ENCODE measurements around the gene FYN.

The FYN gene

DNA sequence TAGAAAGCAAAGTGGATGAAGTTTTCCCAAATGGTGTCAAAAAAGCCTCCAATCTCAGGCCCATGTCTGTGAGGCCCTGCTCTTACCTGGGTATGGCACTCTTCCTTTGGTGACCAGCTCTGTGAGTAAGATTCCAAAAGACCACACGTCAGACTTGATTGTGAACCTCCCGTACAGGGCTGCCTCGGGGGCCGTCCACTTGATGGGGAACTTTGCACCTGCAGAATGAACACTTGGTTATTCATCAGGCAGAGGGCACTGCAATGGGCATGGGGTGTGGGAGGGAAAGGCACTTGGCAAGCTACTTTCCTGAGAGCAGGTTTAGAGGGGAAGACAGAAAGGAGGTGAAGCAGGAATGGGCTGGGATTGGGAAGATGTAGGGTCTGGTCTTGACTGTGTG, 198.8 kb downstream of the FYN start:
- Histone ChIP-seq H3K27me3 (ENCODE audit: control insufficient read depth, insufficient read depth, low read length) (no peaks in the 10 kb centered on the region), H3K27ac (ENCODE audit: low read length) (no peak overlapping the region), H3K9me3 (ENCODE audit: control insufficient read depth, low read depth, low read length) (no peaks in the 10 kb centered on the region), H3K36me3 (ENCODE audit: control insufficient read depth, low read depth, low read length) (peaks cover 9% of the 10 kb centered on the region), H3K4me1 (ENCODE audit: control insufficient read depth, low read depth, low read length) (peaks cover 22% of the 10 kb centered on the region), H3K9ac (ENCODE audit: low read length) (no peak overlapping the region), H3K4me3 (ENCODE audit: low read length) (no peak overlapping the region)

DNA sequence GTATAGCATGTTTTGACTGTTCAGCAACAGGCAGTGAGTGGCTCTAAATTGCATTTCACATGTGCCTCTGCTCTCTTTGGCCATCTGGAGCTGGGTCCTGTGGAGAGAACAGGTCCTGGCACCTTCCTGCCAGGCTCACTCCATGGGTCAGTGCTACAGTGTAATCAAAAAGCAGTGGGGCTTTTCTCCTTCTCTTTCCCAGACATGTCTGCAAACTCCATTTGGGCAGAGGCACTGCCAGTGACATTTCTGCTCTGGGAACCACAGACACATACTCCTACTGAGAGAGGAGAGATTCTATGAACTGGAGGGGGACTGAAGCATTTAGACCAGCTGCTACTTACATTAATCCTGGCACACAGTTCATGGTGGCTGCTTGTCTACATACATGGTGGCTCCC, 199.3 kb downstream of the FYN start:
- Histone ChIP-seq H3K36me3 (ENCODE audit: control insufficient read depth, low read depth, low read length) (peaks cover 9% of the 10 kb centered on the region), H3K27ac (ENCODE audit: low read length) (no peak overlapping the region)

DNA sequence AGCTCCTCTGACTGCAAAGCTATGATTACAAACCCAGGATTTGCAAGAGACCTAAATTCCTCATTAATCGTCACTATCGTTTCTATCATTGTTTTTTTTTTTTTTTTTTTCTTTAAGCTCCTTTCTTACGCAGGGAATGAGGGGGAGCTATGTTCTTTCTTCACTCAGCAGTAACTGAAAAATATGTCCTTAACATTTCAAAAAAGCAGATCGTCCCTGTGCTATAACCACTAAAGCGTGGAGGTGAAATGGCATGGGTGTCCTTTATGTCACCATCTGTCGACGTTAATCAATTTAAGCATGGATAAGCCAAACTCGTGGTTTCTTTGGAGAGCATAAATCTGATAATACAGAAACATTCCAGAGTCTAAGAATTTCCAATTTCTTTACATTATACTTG, 199.7 kb downstream of the FYN start:
- peaks cover 24% of the 10 kb centered on the region for H3K4me1 ChIP-seq (ENCODE audit: control insufficient read depth, low read depth, low read length)
- H3K4me3 ChIP-seq (ENCODE audit: low read length) = no peak overlapping the region
- H3K9me3 ChIP-seq (ENCODE audit: control insufficient read depth, low read depth, low read length) = no peaks in the 10 kb centered on the region
- H3K27ac ChIP-seq (ENCODE audit: low read length) = no peak overlapping the region
- no peak overlapping the region for H3K9ac ChIP-seq (ENCODE audit: low read length)
- H3K27me3 ChIP-seq (ENCODE audit: control insufficient read depth, insufficient read depth, low read length) = no peaks in the 10 kb centered on the region
- H3K36me3 ChIP-seq (ENCODE audit: control insufficient read depth, low read depth, low read length) = peaks cover 9% of the 10 kb centered on the region

More for the DNA sequence above, 199.3 kb downstream of the FYN start:
- H3K9me3 ChIP-seq (ENCODE audit: control insufficient read depth, low read depth, low read length) = no peaks in the 10 kb centered on the region
- H3K4me3 ChIP-seq (ENCODE audit: low read length) = no peak overlapping the region
- peaks cover 22% of the 10 kb centered on the region for H3K4me1 ChIP-seq (ENCODE audit: control insufficient read depth, low read depth, low read length)
- no peaks in the 10 kb centered on the region for H3K27me3 ChIP-seq (ENCODE audit: control insufficient read depth, insufficient read depth, low read length)
- no peak overlapping the region for H3K9ac ChIP-seq (ENCODE audit: low read length)

DNA sequence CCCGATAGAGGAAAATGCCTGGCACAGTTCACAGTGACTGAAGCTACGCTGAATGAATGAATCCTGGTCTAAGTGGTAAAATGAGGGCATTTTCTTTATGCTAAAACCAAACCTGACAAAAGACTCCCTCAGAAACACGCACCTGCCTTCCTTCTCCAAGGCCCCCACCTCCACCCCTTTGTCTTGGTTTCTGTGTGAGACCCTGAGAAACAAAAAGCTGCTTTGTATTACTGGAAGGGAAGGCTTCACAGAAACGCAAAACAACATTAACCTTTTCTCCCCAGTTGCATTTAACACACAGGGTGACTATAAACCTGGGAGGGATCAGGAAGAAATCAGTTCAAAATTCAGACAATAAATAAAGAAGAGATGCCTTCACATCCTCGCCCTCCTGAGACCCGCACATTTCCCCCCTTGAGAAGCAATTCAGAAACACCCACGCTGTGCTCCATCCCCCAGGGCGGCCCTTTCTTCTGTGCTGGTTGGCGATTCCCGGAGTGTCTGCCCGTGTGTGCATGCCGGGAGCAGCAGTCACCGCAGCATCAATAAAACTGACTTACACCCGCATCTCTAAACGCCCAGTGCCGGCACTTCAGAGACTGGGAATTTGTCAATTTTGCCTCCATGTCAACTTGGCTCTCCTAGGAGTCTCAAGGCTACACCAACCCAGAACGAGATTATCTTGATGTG, 200.3 kb downstream of the FYN start:
- Histone ChIP-seq H3K27ac (ENCODE audit: low read length) (no peak overlapping the region), H3K36me3 (ENCODE audit: control insufficient read depth, low read depth, low read length) (peaks cover 9% of the 10 kb centered on the region)

DNA sequence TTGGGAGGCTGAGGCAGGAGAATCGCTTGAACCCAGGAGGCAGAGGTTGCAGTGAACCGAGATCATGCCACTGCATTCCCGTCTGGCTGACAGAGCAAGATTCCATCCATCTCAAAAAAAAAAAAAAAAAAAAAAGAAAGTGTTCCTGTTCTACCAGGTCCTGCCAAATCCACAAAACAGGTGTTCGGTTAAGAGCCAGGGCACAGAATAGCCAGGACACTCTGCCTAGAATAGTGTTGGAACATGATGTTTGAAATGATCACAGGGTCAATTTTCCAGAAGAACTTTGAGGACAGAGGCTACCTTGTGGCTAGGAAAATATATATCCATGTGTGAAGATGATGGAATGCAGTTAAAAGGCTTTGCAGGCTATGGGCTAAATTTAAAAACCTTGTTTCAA, 203.9 kb downstream of the FYN start:
- H3K36me3 ChIP-seq (ENCODE audit: control insufficient read depth, low read depth, low read length) = peaks cover 7% of the 10 kb centered on the region
- no peaks in the 10 kb centered on the region for H3K27me3 ChIP-seq (ENCODE audit: control insufficient read depth, insufficient read depth, low read length)
- no peak overlapping the region for H3K4me3 ChIP-seq (ENCODE audit: low read length)
- no peaks in the 10 kb centered on the region for H3K9me3 ChIP-seq (ENCODE audit: control insufficient read depth, low read depth, low read length)
- H3K9ac ChIP-seq (ENCODE audit: low read length) = no peak overlapping the region
- H3K27ac ChIP-seq (ENCODE audit: low read length) = no peak overlapping the region
- peaks cover 19% of the 10 kb centered on the region for H3K4me1 ChIP-seq (ENCODE audit: control insufficient read depth, low read depth, low read length)

More for the DNA sequence above, 200.3 kb downstream of the FYN start:
- H3K4me3 ChIP-seq (ENCODE audit: low read length) = no peak overlapping the region
- H3K4me1 ChIP-seq (ENCODE audit: control insufficient read depth, low read depth, low read length) = peaks cover 27% of the 10 kb centered on the region
- H3K9me3 ChIP-seq (ENCODE audit: control insufficient read depth, low read depth, low read length) = no peaks in the 10 kb centered on the region
- no peaks in the 10 kb centered on the region for H3K27me3 ChIP-seq (ENCODE audit: control insufficient read depth, insufficient read depth, low read length)
- H3K9ac ChIP-seq (ENCODE audit: low read length) = no peak overlapping the region

DNA sequence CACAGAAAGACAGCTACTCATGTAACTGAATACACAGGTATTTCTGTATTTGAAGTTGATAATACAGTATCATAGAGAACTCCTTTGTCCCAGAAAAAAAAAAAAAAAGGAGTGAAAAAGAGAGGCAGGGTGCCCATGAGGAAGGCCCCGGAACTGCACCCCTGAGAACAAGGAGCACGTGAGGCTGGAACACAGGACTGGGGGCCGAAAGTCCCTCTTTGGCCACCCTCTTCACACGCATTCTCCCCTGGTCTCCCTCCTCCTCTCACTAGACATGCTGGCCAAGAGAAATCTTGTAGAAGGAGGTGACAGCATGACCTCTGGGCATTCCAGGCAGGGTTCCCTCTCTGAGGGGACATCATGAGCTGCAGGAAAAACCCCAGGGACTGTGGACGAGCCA, 204.8 kb downstream of the FYN start:
- no peaks in the 10 kb centered on the region for H3K27me3 ChIP-seq (ENCODE audit: control insufficient read depth, insufficient read depth, low read length)
- no peak overlapping the region for H3K9ac ChIP-seq (ENCODE audit: low read length)
- H3K9me3 ChIP-seq (ENCODE audit: control insufficient read depth, low read depth, low read length) = no peaks in the 10 kb centered on the region
- no peak overlapping the region for H3K4me3 ChIP-seq (ENCODE audit: low read length)
- peak overlapping the region; percentile 32 for H3K27ac ChIP-seq (ENCODE audit: low read length)
- H3K4me1 ChIP-seq (ENCODE audit: control insufficient read depth, low read depth, low read length) = peaks cover 25% of the 10 kb centered on the region
- H3K36me3 ChIP-seq (ENCODE audit: control insufficient read depth, low read depth, low read length) = peaks cover 2% of the 10 kb centered on the region

DNA sequence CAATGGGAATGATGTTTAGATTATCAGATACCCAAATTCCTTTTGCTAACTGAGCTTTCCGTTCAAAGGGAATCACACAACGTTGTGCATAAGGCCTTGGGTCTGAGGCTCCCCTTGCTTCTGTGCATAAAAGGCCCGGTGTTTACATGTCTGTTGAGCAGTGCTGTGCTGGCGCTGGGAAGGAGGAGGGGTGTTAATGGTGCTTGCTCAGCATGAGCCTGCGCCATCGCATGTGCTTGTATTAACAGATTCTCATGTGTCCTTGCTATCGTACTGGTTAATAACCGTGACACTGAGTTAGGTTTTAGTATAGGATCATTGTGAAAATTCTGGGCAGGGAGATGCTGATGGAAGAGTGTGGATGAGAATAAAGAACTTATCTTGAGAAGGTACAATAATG, 205.3 kb downstream of the FYN start:
- Histone ChIP-seq H3K4me3 (ENCODE audit: low read length) (no peak overlapping the region), H3K27ac (ENCODE audit: low read length) (no peak overlapping the region), H3K27me3 (ENCODE audit: control insufficient read depth, insufficient read depth, low read length) (no peaks in the 10 kb centered on the region), H3K9me3 (ENCODE audit: control insufficient read depth, low read depth, low read length) (no peaks in the 10 kb centered on the region), H3K4me1 (ENCODE audit: control insufficient read depth, low read depth, low read length) (peaks cover 25% of the 10 kb centered on the region), H3K36me3 (ENCODE audit: control insufficient read depth, low read depth, low read length) (peaks cover 2% of the 10 kb centered on the region), H3K9ac (ENCODE audit: low read length) (no peak overlapping the region)

DNA sequence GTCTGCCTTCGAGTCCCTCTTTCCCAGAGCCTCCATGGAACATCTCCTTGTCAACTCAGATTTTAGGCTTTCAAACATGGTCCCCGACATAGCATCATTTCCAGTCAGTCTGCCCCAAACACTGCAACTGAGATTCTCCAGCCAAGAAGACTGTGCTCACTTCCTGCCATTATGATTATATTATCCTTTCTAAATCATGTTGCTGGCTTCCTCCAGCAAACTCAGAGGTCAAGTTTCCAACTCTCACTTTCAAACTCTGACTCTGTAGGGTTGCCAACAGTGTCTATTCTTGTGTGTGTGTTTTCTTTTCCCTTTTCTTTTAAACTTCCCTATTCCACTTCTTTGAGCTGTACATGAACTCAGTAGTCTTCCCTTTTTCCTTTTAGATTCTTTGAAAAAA, 206.4 kb downstream of the FYN start:
- Histone ChIP-seq H3K9me3 (ENCODE audit: control insufficient read depth, low read depth, low read length) (no peaks in the 10 kb centered on the region), H3K27ac (ENCODE audit: low read length) (no peak overlapping the region), H3K36me3 (ENCODE audit: control insufficient read depth, low read depth, low read length) (no peaks in the 10 kb centered on the region), H3K4me1 (ENCODE audit: control insufficient read depth, low read depth, low read length) (peaks cover 30% of the 10 kb centered on the region), H3K27me3 (ENCODE audit: control insufficient read depth, insufficient read depth, low read length) (no peaks in the 10 kb centered on the region), H3K4me3 (ENCODE audit: low read length) (no peak overlapping the region), H3K9ac (ENCODE audit: low read length) (no peak overlapping the region)

DNA sequence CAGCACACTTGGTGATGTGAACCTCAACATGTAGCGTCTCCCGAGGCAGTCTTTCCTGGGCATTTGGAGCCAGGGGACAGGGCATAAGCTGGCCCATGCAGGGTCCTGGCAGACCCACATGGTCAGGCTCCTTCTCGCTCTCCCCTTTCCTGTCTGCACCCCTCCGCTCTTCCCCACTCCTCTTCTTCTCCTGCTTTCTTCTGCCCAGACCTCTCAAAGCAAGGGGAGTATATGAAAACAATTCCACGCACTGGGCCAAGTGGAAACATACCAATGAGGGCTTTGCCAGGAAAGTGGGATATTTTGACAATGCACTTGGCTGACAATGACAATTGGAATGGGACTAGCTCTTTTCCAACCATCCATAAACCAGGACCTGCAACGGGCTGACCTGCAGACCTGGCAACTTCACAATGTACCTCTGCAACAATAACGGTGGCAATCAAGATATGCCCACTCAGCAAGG, 208.7 kb downstream of the FYN start:
- Histone ChIP-seq H3K27me3 (ENCODE audit: control insufficient read depth, insufficient read depth, low read length) (no peaks in the 10 kb centered on the region), H3K9me3 (ENCODE audit: control insufficient read depth, low read depth, low read length) (no peaks in the 10 kb centered on the region), H3K4me1 (ENCODE audit: control insufficient read depth, low read depth, low read length) (peaks cover 43% of the 10 kb centered on the region), H3K9ac (ENCODE audit: low read length) (no peak overlapping the region), H3K36me3 (ENCODE audit: control insufficient read depth, low read depth, low read length) (no peaks in the 10 kb centered on the region), H3K27ac (ENCODE audit: low read length) (no peak overlapping the region), H3K4me3 (ENCODE audit: low read length) (no peak overlapping the region)

DNA sequence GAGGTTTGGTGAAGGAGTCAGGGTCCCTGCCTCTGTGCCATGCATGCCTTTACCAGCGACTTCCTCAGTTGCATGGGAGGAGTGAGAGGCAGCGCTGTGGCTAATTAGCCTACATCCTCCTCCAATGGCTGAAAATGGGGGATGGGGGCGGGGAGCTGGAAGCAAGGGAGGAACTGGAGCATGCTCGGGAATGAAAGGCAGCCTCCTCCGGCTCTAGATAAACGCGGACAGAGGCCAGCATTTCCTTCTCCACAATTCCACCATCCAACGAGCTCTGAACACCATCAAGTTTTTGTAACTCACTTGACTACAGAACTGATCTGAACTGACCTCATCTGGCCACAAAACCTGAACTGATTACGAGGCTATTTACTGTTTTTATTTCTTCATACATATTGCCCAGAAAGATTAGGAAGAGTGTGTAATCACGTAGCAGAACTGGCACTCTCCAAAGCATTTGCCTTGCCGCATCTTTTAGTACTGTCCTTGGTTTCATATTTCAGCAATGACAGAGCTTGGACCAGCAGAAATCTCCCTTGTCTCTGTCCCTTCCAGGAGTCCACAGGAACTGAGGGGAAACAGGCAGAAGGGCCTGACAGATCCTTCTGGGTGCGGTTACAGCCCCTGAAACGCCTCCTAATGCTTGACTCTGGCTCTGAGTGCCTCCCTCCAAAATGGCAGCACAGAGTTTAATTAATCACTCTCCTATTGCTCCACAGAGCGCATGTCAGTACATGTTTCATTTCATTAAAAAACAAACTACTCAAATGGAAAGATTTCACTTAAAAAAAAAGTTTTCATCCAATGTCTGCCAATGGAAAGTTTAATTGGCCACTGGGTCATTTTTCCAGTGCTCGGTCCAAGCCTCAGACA, 209.3 kb downstream of the FYN start:
- Histone ChIP-seq H3K9ac (ENCODE audit: low read length) (no peak overlapping the region), H3K4me1 (ENCODE audit: control insufficient read depth, low read depth, low read length) (peaks cover 43% of the 10 kb centered on the region), H3K9me3 (ENCODE audit: control insufficient read depth, low read depth, low read length) (no peaks in the 10 kb centered on the region), H3K27me3 (ENCODE audit: control insufficient read depth, insufficient read depth, low read length) (no peaks in the 10 kb centered on the region), H3K4me3 (ENCODE audit: low read length) (peak overlapping the region; percentile 16), H3K36me3 (ENCODE audit: control insufficient read depth, low read depth, low read length) (no peaks in the 10 kb centered on the region), H3K27ac (ENCODE audit: low read length) (no peak overlapping the region)

DNA sequence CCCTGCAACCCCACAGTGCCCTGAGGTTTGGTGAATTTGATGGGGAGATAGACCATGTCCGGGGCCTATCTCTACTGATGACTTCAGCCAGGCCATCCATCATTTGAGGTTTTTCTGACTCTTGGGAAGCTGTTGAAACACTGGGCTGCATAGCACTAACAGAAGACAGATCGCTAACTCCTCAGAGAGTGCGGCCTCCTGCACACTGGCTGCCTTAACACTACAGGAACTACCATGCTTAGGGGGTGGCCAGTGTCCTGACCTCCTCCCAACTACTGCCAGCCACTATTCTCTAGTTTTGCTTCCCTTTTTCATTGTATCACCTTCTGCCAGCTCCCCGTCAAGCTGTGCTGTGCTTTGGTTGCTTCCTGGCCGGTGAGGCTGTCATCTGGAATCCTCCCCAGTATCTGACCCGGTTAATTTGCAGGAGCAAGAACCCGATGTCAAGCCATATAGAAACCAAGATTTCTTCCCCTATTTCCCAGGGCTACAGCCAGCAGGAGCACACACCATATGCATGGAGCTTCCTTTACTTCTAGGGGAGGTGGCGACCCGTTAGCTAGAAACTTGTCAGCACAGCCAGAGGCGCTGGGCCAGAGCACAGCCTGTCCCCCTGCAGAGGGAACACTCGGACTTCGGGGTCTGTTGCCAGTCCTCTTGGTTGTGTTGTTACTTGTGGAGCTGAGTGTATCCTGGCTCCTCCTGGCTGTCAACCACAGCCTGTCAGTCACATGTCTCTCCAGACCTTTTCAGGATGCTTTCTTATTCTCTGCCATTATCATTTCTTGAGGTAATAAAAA, 210.3 kb downstream of the FYN start:
- H3K4me1 ChIP-seq (ENCODE audit: control insufficient read depth, low read depth, low read length) = peaks cover 37% of the 10 kb centered on the region
- H3K4me3 ChIP-seq (ENCODE audit: low read length) = no peak overlapping the region
- H3K9ac ChIP-seq (ENCODE audit: low read length) = no peak overlapping the region
- H3K9me3 ChIP-seq (ENCODE audit: control insufficient read depth, low read depth, low read length) = no peaks in the 10 kb centered on the region
- H3K36me3 ChIP-seq (ENCODE audit: control insufficient read depth, low read depth, low read length) = no peaks in the 10 kb centered on the region
- H3K27me3 ChIP-seq (ENCODE audit: control insufficient read depth, insufficient read depth, low read length) = no peaks in the 10 kb centered on the region
- no peak overlapping the region for H3K27ac ChIP-seq (ENCODE audit: low read length)

All from iPS-18a (cell line).